Natural killer cell (primary cell): ENCODE measurements around the gene SPRED2. TPM values are rescaled to one million over a fixed set of nuclear protein-coding genes. Genes with fewer than 3 reads are reported as not detected.

Experiments
- ATAC-seq, 3 donors: fragments of 150-1000 bp in 2 of 3; fragments of 200-7000 bp in 1 of 3; cut with Tn5 transposase; 1 replicate in 1 of 3; 2 replicates in 2 of 3; pipeline ENCODE4 v1.10.0; 2021; ENCODE audit warnings: mild to moderate bottlenecking in 2 of 3, moderate library complexity in 2 of 3
- DNase-seq, 2 donors: peaks; one replicate each; pipeline versions ENCODE4 v3.0.0 to v3.0.0-alpha.2; 2013 to 2021; ENCODE audit warnings: mixed read lengths in 1 of 2
- H3K27ac ChIP-seq: one replicate; pipeline ENCODE4 v1.5.1; 2013; ENCODE audit warnings: mild to moderate bottlenecking, low read length
- H3K27me3 ChIP-seq: one replicate; pipeline ENCODE4 v1.6.1; 2013; ENCODE audit warnings: low read length; ENCODE audit not compliant: control insufficient read depth, insufficient read depth
- H3K36me3 ChIP-seq: one replicate; pipeline ENCODE4 v1.6.1; 2013; ENCODE audit warnings: low read length; ENCODE audit not compliant: control insufficient read depth, insufficient read depth
- H3K4me1 ChIP-seq: one replicate; pipeline ENCODE4 v1.6.1; 2013; ENCODE audit warnings: low read length; ENCODE audit not compliant: control insufficient read depth, insufficient read depth
- H3K4me3 ChIP-seq: one replicate; pipeline ENCODE4 v1.5.1; 2013; ENCODE audit warnings: low read length
- H3K9me3 ChIP-seq: one replicate; pipeline ENCODE4 v1.6.1; 2013; ENCODE audit warnings: low read length; ENCODE audit not compliant: control insufficient read depth, insufficient read depth
- H3K27ac Mint-ChIP-seq, 2 donors: one replicate each; pipeline ENCODE4 v1.8.0; 2022; ENCODE audit warnings: mild to moderate bottlenecking in 2 of 2, mixed read lengths in 2 of 2, moderate library complexity in 1 of 2
- H3K27me3 Mint-ChIP-seq, 2 donors: one replicate each; pipeline ENCODE4 v1.8.0; 2022; ENCODE audit warnings: low read depth in 2 of 2, mixed read lengths in 2 of 2
- H3K36me3 Mint-ChIP-seq: one replicate; pipeline ENCODE4 v1.8.0; 2022; ENCODE audit warnings: mixed read lengths
- H3K4me1 Mint-ChIP-seq, 2 donors: one replicate each; pipeline ENCODE4 v1.8.0; 2022; ENCODE audit warnings: mixed read lengths in 2 of 2
- H3K4me3 Mint-ChIP-seq: one replicate; pipeline ENCODE4 v1.8.0; 2022; ENCODE audit warnings: mild to moderate bottlenecking, moderate library complexity, mixed read lengths
- H3K9me3 Mint-ChIP-seq, 2 donors: one replicate each; pipeline ENCODE4 v1.8.0; 2022; ENCODE audit warnings: mixed read lengths in 2 of 2
- WGBS: methylation state at CpG from one replicate; pipeline ENCODE4 v1.1.7; 2013; ENCODE audit warnings: missing lambda C conversion rate; ENCODE audit not compliant: insufficient coverage; 5-methylcytosine and 5-hydroxymethylcytosine counted together
- intact Hi-C: fragments of 100-400 bp; cut with micrococcal nuclease; formaldehyde crosslinking; loops from one replicate; pipeline ENCODE4 v1.14.2; 2022
- total RNA-seq, 4 donors: library from RNA; stranded (reverse); fragments of 120-200 nt in 1 of 4; gene quantifications; one replicate each; pipeline versions ENCODE4 v1.2.3 to v1.2.4, GENCODE V29; 2013 to 2022
- TF ChIP-seq, protein P1 (sequence below): fragments of 200-600 bp; IDR thresholded peaks from one replicate; pipeline ENCODE4 v1.8.0; 2022; ENCODE audit warnings: antibody characterized with exemption

The SPRED2 gene
- total RNA-seq, 3 donors from 2014 or later (not counting 1 experiment from before 2014, with no cell fraction given) = 3.8 to 8.6 (median 8.3) TPM

DNA sequence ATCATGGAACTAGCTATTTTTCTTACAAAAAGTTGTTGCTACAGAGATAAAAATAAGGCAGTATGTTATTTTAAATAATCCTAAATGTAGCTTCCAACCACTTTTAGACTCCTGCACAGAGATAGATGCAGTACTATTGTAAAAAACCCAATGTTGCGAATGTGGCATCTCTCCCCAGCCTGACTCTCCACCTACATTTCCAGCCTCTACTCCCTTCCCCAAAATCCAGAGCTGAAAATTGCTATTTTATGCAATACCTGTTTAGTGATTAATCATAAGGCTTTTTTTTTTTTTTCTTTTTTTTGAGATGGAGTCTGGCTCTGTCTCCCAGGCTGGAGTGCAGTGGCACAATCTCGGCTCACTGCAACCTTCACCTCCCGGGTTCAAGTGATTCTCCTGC lies 39.4 kb downstream of the SPRED2 start:
- Mint-ChIP-seq H3K36me3 (no peaks in the 10 kb centered on the region), H3K9me3 (no peaks in the 10 kb centered on the region), H3K4me3 (no peak overlapping the region), H3K27ac (no peak overlapping the region), H3K4me1 (peaks cover 27 to 34% of the 10 kb centered on the region in 2 donors), H3K27me3 (peaks cover 0 to 14% of the 10 kb centered on the region in 2 donors)
- H3K4me1 ChIP-seq = peaks cover 9% of the 10 kb centered on the region
- H3K36me3 ChIP-seq = no peaks in the 10 kb centered on the region
- WGBS = 96% methylated on average over 3 of the region's 3 CpGs
- H3K27me3 ChIP-seq = no peaks in the 10 kb centered on the region
- TF ChIP-seq, protein P1, sequence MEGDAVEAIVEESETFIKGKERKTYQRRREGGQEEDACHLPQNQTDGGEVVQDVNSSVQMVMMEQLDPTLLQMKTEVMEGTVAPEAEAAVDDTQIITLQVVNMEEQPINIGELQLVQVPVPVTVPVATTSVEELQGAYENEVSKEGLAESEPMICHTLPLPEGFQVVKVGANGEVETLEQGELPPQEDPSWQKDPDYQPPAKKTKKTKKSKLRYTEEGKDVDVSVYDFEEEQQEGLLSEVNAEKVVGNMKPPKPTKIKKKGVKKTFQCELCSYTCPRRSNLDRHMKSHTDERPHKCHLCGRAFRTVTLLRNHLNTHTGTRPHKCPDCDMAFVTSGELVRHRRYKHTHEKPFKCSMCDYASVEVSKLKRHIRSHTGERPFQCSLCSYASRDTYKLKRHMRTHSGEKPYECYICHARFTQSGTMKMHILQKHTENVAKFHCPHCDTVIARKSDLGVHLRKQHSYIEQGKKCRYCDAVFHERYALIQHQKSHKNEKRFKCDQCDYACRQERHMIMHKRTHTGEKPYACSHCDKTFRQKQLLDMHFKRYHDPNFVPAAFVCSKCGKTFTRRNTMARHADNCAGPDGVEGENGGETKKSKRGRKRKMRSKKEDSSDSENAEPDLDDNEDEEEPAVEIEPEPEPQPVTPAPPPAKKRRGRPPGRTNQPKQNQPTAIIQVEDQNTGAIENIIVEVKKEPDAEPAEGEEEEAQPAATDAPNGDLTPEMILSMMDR = no peak
- H3K9me3 ChIP-seq = no peaks in the 10 kb centered on the region
- intact Hi-C loops = no loop called here
- ATAC-seq (no peak), DNase-seq (no peak)
- no peak overlapping the region for H3K27ac ChIP-seq
- no peak overlapping the region for H3K4me3 ChIP-seq

DNA sequence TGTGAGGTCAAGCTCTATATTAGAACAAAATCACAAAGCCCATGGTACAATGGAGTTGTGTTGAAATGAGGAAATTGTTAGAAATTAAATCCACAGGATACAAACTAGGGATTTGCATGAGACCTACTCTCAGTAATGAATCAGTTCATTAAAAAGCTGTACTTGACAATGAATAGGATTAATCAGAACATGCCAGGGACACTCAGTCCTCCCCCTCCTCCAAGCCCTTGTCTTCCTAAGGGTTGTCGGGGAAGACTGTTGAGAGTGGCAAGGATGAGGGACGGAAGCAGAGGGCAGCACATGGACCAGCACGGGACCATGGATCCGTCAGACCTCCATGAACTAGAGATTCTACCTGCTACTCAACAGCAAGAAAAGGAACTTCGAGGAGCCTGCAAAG lies 39.8 kb downstream of the SPRED2 start:
- ATAC-seq (no peak), DNase-seq (no peak)
- Mint-ChIP-seq H3K4me1 (peaks cover 22 to 30% of the 10 kb centered on the region in 2 donors), H3K36me3 (no peaks in the 10 kb centered on the region), H3K9me3 (no peaks in the 10 kb centered on the region), H3K27ac (no peak overlapping the region), H3K4me3 (no peak overlapping the region), H3K27me3 (peaks cover 0 to 14% of the 10 kb centered on the region in 2 donors)
- H3K4me3 ChIP-seq = no peak overlapping the region
- no peaks in the 10 kb centered on the region for H3K27me3 ChIP-seq
- 98% methylated on average over 4 of the region's 5 CpGs for WGBS
- H3K36me3 ChIP-seq = no peaks in the 10 kb centered on the region
- intact Hi-C loops = no loop called here
- no peaks in the 10 kb centered on the region for H3K9me3 ChIP-seq
- H3K27ac ChIP-seq = no peak overlapping the region
- TF ChIP-seq, protein P1 = no peak
- H3K4me1 ChIP-seq = peaks cover 9% of the 10 kb centered on the region

DNA sequence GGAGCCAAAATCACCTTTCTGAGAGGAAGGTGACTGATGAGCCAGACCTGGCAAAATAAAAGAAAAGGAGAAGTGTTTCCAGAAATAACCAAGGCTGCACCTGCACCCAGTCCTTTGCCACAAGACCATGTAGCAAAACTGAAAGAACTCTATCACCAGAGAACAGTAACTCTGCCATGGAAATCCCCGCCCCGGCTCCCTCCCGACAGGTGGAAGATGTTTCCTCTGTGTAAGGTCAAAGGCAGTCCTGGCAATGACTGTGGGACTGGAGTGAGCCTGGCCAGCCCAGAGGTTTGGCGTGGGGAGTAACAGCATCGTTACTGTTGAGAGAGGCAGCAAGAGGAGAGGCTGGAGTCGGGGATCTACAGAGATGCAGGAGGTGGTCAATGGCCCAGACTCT lies 42.3 kb downstream of the SPRED2 start:
- Mint-ChIP-seq H3K36me3 (no peaks in the 10 kb centered on the region), H3K27ac (peak overlapping the region in 1 of 2 donors; percentile 45), H3K4me1 (peaks cover 4 to 12% of the 10 kb centered on the region in 2 donors), H3K9me3 (no peaks in the 10 kb centered on the region), H3K4me3 (no peak overlapping the region), H3K27me3 (peaks cover 0 to 6% of the 10 kb centered on the region in 2 donors)
- Histone ChIP-seq H3K4me3 (no peak overlapping the region), H3K4me1 (peaks cover 4% of the 10 kb centered on the region), H3K9me3 (no peaks in the 10 kb centered on the region), H3K36me3 (no peaks in the 10 kb centered on the region), H3K27me3 (no peaks in the 10 kb centered on the region), H3K27ac (no peak overlapping the region)
- peak in 2 of 3 donors; percentile 34 to 35 for ATAC-seq
- WGBS = 33% methylated on average over 6 of the region's 6 CpGs
- DNase-seq = no peak
- TF ChIP-seq, protein P1 = no peak
- intact Hi-C loops = no loop called here

DNA sequence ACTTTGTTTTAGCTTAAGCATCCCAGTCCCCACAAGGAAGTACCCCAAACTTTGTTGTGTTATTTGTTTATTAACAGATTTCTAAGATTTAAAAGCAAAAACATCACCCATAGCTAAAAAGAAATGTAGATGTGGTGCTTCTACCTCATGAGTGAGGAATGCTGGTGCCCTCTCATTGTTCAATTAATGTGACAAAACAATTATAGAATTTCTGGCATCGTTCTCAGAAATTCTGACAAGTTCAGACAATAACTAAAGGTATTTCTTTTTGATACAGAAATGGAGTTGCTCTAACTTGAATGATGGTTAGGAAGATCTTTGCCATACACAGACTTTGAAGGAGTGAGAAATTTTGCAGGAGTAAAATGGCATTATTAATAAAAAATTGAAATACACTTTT lies 42.9 kb downstream of the SPRED2 start:
- WGBS = 71% methylated on average over 1 of the region's 1 CpG
- ATAC-seq (no peak), DNase-seq (no peak)
- Histone ChIP-seq H3K36me3 (no peaks in the 10 kb centered on the region), H3K9me3 (no peaks in the 10 kb centered on the region), H3K27ac (no peak overlapping the region), H3K27me3 (no peaks in the 10 kb centered on the region), H3K4me3 (no peak overlapping the region), H3K4me1 (peaks cover 4% of the 10 kb centered on the region)
- Mint-ChIP-seq H3K27me3 (peaks cover 0 to 6% of the 10 kb centered on the region in 2 donors), H3K27ac (no peak overlapping the region), H3K4me3 (no peak overlapping the region), H3K9me3 (no peaks in the 10 kb centered on the region), H3K4me1 (peaks cover 4 to 16% of the 10 kb centered on the region in 2 donors), H3K36me3 (no peaks in the 10 kb centered on the region)
- TF ChIP-seq, protein P1 = no peak
- intact Hi-C loops = no loop called here
